HL-60 (cell line): ENCODE results near the gene AHI1.

ENCODE experiments used
- GABPA ChIP-seq: IDR thresholded peaks from 2 replicates; pipeline ENCODE4 v1.6.1; 2012; ENCODE audit warnings: low read depth
- POLR2AphosphoS5 ChIP-seq: IDR thresholded peaks from 2 replicates; pipeline ENCODE4 v1.6.1; 2012; ENCODE audit warnings: low read depth
- TF ChIP-seq, protein P1 (sequence below): IDR thresholded peaks from one replicate; pipeline ENCODE4 v1.5.1; 2011; ENCODE audit warnings: low read length, control low read depth, inconsistent platforms; ENCODE audit not compliant: insufficient read depth
- TF ChIP-seq, protein P2 (sequence below): IDR thresholded peaks from 2 replicates; pipeline ENCODE4 v1.6.1; 2012; ENCODE audit warnings: low read depth; ENCODE audit not compliant: insufficient replicate concordance

DNA sequence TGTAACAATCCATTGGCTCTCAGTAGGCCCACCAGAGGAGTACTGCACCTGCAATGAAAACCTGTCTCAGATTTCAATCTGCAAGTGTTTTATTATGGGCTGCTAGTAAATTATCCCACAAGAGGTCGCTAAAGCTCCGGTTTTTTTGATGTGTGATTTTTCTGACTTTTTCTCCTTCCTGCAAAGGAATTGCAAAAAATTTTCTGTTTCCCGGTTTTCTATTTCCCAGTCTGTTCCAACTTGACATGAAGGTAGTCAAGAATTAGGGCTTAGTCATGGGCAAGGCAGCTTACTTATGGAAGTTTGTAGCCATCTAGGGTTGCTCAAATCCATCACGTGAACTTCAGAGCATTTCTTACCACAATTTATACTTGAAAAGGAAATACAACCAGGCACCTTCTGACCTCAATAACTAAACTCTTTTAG, 38.5 kb upstream of the AHI1 start:
- TF ChIP-seq, protein P1, sequence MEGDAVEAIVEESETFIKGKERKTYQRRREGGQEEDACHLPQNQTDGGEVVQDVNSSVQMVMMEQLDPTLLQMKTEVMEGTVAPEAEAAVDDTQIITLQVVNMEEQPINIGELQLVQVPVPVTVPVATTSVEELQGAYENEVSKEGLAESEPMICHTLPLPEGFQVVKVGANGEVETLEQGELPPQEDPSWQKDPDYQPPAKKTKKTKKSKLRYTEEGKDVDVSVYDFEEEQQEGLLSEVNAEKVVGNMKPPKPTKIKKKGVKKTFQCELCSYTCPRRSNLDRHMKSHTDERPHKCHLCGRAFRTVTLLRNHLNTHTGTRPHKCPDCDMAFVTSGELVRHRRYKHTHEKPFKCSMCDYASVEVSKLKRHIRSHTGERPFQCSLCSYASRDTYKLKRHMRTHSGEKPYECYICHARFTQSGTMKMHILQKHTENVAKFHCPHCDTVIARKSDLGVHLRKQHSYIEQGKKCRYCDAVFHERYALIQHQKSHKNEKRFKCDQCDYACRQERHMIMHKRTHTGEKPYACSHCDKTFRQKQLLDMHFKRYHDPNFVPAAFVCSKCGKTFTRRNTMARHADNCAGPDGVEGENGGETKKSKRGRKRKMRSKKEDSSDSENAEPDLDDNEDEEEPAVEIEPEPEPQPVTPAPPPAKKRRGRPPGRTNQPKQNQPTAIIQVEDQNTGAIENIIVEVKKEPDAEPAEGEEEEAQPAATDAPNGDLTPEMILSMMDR: peak; percentile 53
- TF ChIP-seq POLR2AphosphoS5: no peak
- TF ChIP-seq, protein P2, sequence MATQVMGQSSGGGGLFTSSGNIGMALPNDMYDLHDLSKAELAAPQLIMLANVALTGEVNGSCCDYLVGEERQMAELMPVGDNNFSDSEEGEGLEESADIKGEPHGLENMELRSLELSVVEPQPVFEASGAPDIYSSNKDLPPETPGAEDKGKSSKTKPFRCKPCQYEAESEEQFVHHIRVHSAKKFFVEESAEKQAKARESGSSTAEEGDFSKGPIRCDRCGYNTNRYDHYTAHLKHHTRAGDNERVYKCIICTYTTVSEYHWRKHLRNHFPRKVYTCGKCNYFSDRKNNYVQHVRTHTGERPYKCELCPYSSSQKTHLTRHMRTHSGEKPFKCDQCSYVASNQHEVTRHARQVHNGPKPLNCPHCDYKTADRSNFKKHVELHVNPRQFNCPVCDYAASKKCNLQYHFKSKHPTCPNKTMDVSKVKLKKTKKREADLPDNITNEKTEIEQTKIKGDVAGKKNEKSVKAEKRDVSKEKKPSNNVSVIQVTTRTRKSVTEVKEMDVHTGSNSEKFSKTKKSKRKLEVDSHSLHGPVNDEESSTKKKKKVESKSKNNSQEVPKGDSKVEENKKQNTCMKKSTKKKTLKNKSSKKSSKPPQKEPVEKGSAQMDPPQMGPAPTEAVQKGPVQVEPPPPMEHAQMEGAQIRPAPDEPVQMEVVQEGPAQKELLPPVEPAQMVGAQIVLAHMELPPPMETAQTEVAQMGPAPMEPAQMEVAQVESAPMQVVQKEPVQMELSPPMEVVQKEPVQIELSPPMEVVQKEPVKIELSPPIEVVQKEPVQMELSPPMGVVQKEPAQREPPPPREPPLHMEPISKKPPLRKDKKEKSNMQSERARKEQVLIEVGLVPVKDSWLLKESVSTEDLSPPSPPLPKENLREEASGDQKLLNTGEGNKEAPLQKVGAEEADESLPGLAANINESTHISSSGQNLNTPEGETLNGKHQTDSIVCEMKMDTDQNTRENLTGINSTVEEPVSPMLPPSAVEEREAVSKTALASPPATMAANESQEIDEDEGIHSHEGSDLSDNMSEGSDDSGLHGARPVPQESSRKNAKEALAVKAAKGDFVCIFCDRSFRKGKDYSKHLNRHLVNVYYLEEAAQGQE: no peak
- TF ChIP-seq GABPA: no peak
